H9 (cell line): ENCODE measurements around the gene ST7L. TPM values are rescaled to one million over a fixed set of nuclear protein-coding genes. Genes with fewer than 3 reads are reported as not detected.

Experiments used
- DNase-seq: peaks from one replicate; pipeline ENCODE4 v3.0.0-alpha.2; 2017
- H2AFZ ChIP-seq: one replicate; pipeline ENCODE4 v1.6.1; 2013; ENCODE audit warnings: mild to moderate bottlenecking, low read length, control low read depth, moderate library complexity
- H2AK5ac ChIP-seq: 2 replicates; pipeline ENCODE4 v1.6.1; 2013; ENCODE audit warnings: low read length, control low read depth, mixed read lengths; ENCODE audit not compliant: insufficient read length
- H2BK120ac ChIP-seq: one replicate; pipeline ENCODE4 v1.6.1; 2013; ENCODE audit warnings: low read depth, mild to moderate bottlenecking, low read length, control low read depth, inconsistent platforms; ENCODE audit not compliant: poor library complexity, severe bottlenecking
- H2BK12ac ChIP-seq: 2 replicates; pipeline ENCODE4 v1.6.1; 2013; ENCODE audit warnings: low read length, control low read depth, mixed read lengths, low read depth; ENCODE audit not compliant: insufficient read length
- H2BK15ac ChIP-seq: 2 replicates; pipeline ENCODE4 v1.6.1; 2013; ENCODE audit warnings: low read depth, low read length, control low read depth
- H2BK20ac ChIP-seq: one replicate; pipeline ENCODE4 v1.6.1; 2013; ENCODE audit warnings: low read depth, mild to moderate bottlenecking, low read length, control low read depth, inconsistent platforms; ENCODE audit not compliant: poor library complexity, severe bottlenecking
- H2BK5ac ChIP-seq: 2 replicates; pipeline ENCODE4 v1.6.1; 2013; ENCODE audit warnings: low read length, control low read depth, mixed read lengths; ENCODE audit not compliant: insufficient read length
- H3K14ac ChIP-seq: 2 replicates; pipeline ENCODE4 v1.6.1; 2013; ENCODE audit warnings: low read length, control low read depth; ENCODE audit not compliant: insufficient read depth
- H3K18ac ChIP-seq: 2 replicates; pipeline ENCODE4 v1.6.1; 2013; ENCODE audit warnings: low read depth, mild to moderate bottlenecking, mixed read lengths, low read length, control low read depth; ENCODE audit not compliant: insufficient read length
- H3K23ac ChIP-seq: 2 replicates; pipeline ENCODE4 v1.6.1; 2013; ENCODE audit warnings: low read length, control low read depth, mixed read lengths, low read depth; ENCODE audit not compliant: insufficient read length
- H3K23me2 ChIP-seq: 2 replicates; pipeline ENCODE4 v1.6.1; 2013; ENCODE audit warnings: low read depth, mild to moderate bottlenecking, mixed read lengths, low read length, control low read depth; ENCODE audit not compliant: insufficient read length, poor library complexity, severe bottlenecking
- H3K27ac ChIP-seq: 2 replicates; pipeline ENCODE4 v1.5.1; 2013; ENCODE audit warnings: low read length, control low read depth, mixed read lengths, low read depth; ENCODE audit not compliant: insufficient read length
- H3K27me3 ChIP-seq: 2 replicates; pipeline ENCODE4 v1.6.1; 2013; ENCODE audit warnings: low read length, control low read depth, inconsistent platforms; ENCODE audit not compliant: insufficient read depth
- H3K4ac ChIP-seq: 2 replicates; pipeline ENCODE4 v1.6.1; 2013; ENCODE audit warnings: low read depth, mild to moderate bottlenecking, control low read depth, inconsistent platforms, low read length, moderate library complexity
- H3K4me1 ChIP-seq: 2 replicates; pipeline ENCODE4 v1.6.1; 2013; ENCODE audit warnings: low read length, control low read depth, inconsistent platforms; ENCODE audit not compliant: insufficient read depth
- H3K4me2 ChIP-seq: 2 replicates; pipeline ENCODE4 v1.6.1; 2013; ENCODE audit warnings: low read length, control low read depth, mixed read lengths; ENCODE audit not compliant: insufficient read length, insufficient read depth
- H3K56ac ChIP-seq: 2 replicates; pipeline ENCODE4 v1.6.1; 2013; ENCODE audit warnings: low read depth, mild to moderate bottlenecking, mixed read lengths, low read length, control low read depth; ENCODE audit not compliant: insufficient read length
- H3K79me1 ChIP-seq: 2 replicates; pipeline ENCODE4 v1.6.1; 2013; ENCODE audit warnings: low read depth, mild to moderate bottlenecking, moderate library complexity, low read length, control low read depth, inconsistent platforms; ENCODE audit not compliant: insufficient read depth, poor library complexity, severe bottlenecking
- H3K79me2 ChIP-seq: 2 replicates; pipeline ENCODE4 v1.6.1; 2013; ENCODE audit warnings: low read length, control low read depth, inconsistent platforms; ENCODE audit not compliant: insufficient read depth
- H3K9ac ChIP-seq: 2 replicates; pipeline ENCODE4 v1.6.1; 2013; ENCODE audit warnings: low read length, control low read depth, mixed read lengths; ENCODE audit not compliant: insufficient read length; ENCODE audit errors: extremely low read depth
- H3K9me3 ChIP-seq: one replicate; pipeline ENCODE4 v1.6.1; 2013; ENCODE audit warnings: low read depth, low read length, inconsistent platforms; ENCODE audit not compliant: control insufficient read depth
- H3T11ph ChIP-seq: one replicate; pipeline ENCODE4 v1.6.1; 2013; ENCODE audit warnings: mild to moderate bottlenecking, low read length, control low read depth, inconsistent platforms
- H4K20me1 ChIP-seq: one replicate; pipeline ENCODE4 v1.6.1; 2013; ENCODE audit not compliant: control insufficient read depth, insufficient read length, insufficient read depth
- H4K5ac ChIP-seq: 2 replicates; pipeline ENCODE4 v1.6.1; 2013; ENCODE audit warnings: low read depth, mild to moderate bottlenecking, mixed read lengths, low read length, control low read depth; ENCODE audit not compliant: insufficient read length
- H4K8ac ChIP-seq: replicated peaks from 2 replicates; pipeline ENCODE4 v1.6.1; 2013; ENCODE audit warnings: low read length, control low read depth, mixed read lengths, low read depth; ENCODE audit not compliant: insufficient read length
- H4K91ac ChIP-seq: 2 replicates; pipeline ENCODE4 v1.6.1; 2013; ENCODE audit warnings: low read depth, mild to moderate bottlenecking, moderate library complexity, mixed read lengths, low read length, control low read depth; ENCODE audit not compliant: insufficient read length
- H3K27ac Mint-ChIP-seq, 3 experiments: 2 replicates in 2 of 3; 3 replicates in 1 of 3; pipeline ENCODE4 v1.8.0; 2020 to 2021; ENCODE audit warnings: mixed read lengths in 3 of 3, mild to moderate bottlenecking in 1 of 3, moderate library complexity in 1 of 3
- H3K27me3 Mint-ChIP-seq: 2 replicates; pipeline ENCODE4 v1.8.0; 2021; ENCODE audit warnings: low read depth, mild to moderate bottlenecking, moderate library complexity, mixed read lengths
- H3K36me3 Mint-ChIP-seq, 3 experiments: 2 replicates in 2 of 3; 3 replicates in 1 of 3; pipeline ENCODE4 v1.8.0; 2020 to 2021; ENCODE audit warnings: low read depth in 3 of 3, mixed read lengths in 3 of 3; ENCODE audit not compliant: insufficient read depth in 1 of 3
- H3K4me1 Mint-ChIP-seq, 2 experiments: 2 replicates each; pipeline ENCODE4 v1.8.0; 2020; ENCODE audit warnings: mixed read lengths in 2 of 2
- H3K4me3 Mint-ChIP-seq, 2 experiments: 2 replicates in 1 of 2; 3 replicates in 1 of 2; pipeline ENCODE4 v1.8.0; 2020 to 2021; ENCODE audit warnings: mild to moderate bottlenecking in 2 of 2, mixed read lengths in 2 of 2, moderate library complexity in 1 of 2
- H3K9me3 Mint-ChIP-seq, 2 experiments: 2 replicates in 1 of 2; 3 replicates in 1 of 2; pipeline ENCODE4 v1.8.0; 2020; ENCODE audit warnings: mild to moderate bottlenecking in 2 of 2, mixed read lengths in 2 of 2, moderate library complexity in 1 of 2
- WGBS: extraction: QIAGEN DNeasy Blood & Tissue Kit; methylation state at CpG from one replicate; pipeline ENCODE4 v1.1.7; 2013; ENCODE audit warnings: missing lambda C conversion rate, low lambda C conversion rate, mixed read lengths; ENCODE audit not compliant: insufficient read length; ENCODE audit errors: extremely low coverage; 5-methylcytosine and 5-hydroxymethylcytosine counted together
- total RNA-seq: library from RNA; stranded (reverse); gene quantifications from 2 replicates; pipeline ENCODE4 v1.2.1, GENCODE V29; 2021
- TF ChIP-seq, protein P1 (sequence below): fragments of 200-600 bp; sonication (generic); conservative IDR thresholded peaks from 3 replicates; pipeline ENCODE4 v1.8.0; 2021; ENCODE audit warnings: antibody characterized with exemption, mild to moderate bottlenecking

ST7L gene
- total RNA-seq, 1 experiment from 2014 or later = 16.0 TPM

DNA sequence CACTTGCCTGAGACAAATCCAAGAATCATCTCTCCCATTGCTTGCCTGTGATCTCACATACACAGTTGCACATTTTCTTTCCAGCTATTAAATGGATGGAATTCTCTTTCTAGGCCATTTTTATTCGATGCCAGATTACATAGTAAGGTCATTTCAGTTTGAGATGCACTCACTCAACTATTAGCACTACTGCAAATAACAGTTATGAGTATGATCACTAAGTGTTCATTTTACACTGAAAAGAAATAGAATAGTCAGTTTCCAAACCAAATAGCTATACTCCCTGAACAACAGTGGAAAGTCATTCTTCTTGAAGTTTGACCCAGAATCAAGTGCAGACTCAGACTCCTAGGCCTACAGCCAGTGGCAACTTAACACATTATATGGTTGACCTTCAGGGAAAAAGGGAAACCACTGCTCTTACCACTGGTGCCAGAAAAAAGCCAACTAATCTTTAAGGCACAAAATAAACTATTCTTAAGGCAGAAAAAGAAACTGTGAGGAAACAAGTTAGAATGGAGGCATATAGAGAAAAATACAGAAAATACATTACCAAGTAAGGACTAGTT lies 78.6 kb downstream of the ST7L start:
- Histone ChIP-seq H4K5ac (no peak overlapping the region), H3K18ac (no peak overlapping the region), H3K14ac (no peak overlapping the region), H2BK12ac (no peak overlapping the region), H3K4me1 (no peaks in the 10 kb centered on the region), H3K23ac (no peak overlapping the region), H2BK120ac (no peak overlapping the region), H4K8ac (no peak overlapping the region), H3K79me1 (no peaks in the 10 kb centered on the region), H3T11ph (no peak overlapping the region), H2AFZ (no peak overlapping the region), H3K23me2 (no peaks in the 10 kb centered on the region), H2BK5ac (no peak overlapping the region), H3K79me2 (no peaks in the 10 kb centered on the region), H3K4ac (no peak overlapping the region), H2BK20ac (no peak overlapping the region), H3K4me2 (no peak overlapping the region), H4K20me1 (no peaks in the 10 kb centered on the region), H2BK15ac (no peak overlapping the region), H4K91ac (no peak overlapping the region), H3K27me3 (no peaks in the 10 kb centered on the region), H3K9me3 (no peaks in the 10 kb centered on the region), H3K27ac (no peak overlapping the region), H3K56ac (no peak overlapping the region), H3K9ac (no peak overlapping the region), H2AK5ac (no peak overlapping the region)
- no peak for DNase-seq
- Mint-ChIP-seq H3K36me3 (peaks cover 0 to 5% (median 4%) of the 10 kb centered on the region in 3 experiments; a peak in 1 of 7 replicates), H3K27me3 (no peaks in the 10 kb centered on the region), H3K9me3 (no peaks in the 10 kb centered on the region), H3K27ac (no peak overlapping the region), H3K4me1 (no peaks in the 10 kb centered on the region), H3K4me3 (no peak overlapping the region)
- TF ChIP-seq, protein P1, sequence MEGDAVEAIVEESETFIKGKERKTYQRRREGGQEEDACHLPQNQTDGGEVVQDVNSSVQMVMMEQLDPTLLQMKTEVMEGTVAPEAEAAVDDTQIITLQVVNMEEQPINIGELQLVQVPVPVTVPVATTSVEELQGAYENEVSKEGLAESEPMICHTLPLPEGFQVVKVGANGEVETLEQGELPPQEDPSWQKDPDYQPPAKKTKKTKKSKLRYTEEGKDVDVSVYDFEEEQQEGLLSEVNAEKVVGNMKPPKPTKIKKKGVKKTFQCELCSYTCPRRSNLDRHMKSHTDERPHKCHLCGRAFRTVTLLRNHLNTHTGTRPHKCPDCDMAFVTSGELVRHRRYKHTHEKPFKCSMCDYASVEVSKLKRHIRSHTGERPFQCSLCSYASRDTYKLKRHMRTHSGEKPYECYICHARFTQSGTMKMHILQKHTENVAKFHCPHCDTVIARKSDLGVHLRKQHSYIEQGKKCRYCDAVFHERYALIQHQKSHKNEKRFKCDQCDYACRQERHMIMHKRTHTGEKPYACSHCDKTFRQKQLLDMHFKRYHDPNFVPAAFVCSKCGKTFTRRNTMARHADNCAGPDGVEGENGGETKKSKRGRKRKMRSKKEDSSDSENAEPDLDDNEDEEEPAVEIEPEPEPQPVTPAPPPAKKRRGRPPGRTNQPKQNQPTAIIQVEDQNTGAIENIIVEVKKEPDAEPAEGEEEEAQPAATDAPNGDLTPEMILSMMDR = no peak
- WGBS = no CpG with 5 or more reads among the region's 1 CpG
